HG03045 (cell line): ENCODE measurements around the gene MLPH.

ENCODE experiments used
- ATAC-seq: cut with Tn5 transposase; IDR thresholded peaks from one replicate; pipeline ENCODE4 v1.9.1; 2021; ENCODE audit warnings: mild to moderate bottlenecking, moderate library complexity; ENCODE audit not compliant: unreplicated experiment

MLPH gene

GRCh38 chr2:237515621-237516275 is 28.7 kb downstream of the MLPH start:
- ATAC-seq = no peak

- ATAC-seq = no peak
These were observed 30.1 kb downstream of the MLPH start for GRCh38 chr2:237517163-237517562.

- ATAC-seq = no peak
These were observed 30.9 kb downstream of the MLPH start for GRCh38 chr2:237517990-237518389.

- no peak for ATAC-seq
These were observed 32.6 kb downstream of the MLPH start for GRCh38 chr2:237519506-237520245.

- no peak for ATAC-seq
These were observed 33.2 kb downstream of the MLPH start for GRCh38 chr2:237520290-237520689.

- ATAC-seq = no peak
These were observed 37.6 kb downstream of the MLPH start for GRCh38 chr2:237524631-237525030.

- no peak for ATAC-seq
These were observed 38.6 kb downstream of the MLPH start for GRCh38 chr2:237525559-237526157.

GRCh38 chr2:237527233-237527632 is 40.2 kb downstream of the MLPH start:
- ATAC-seq = no peak

GRCh38 chr2:237527766-237528165 is 40.7 kb downstream of the MLPH start:
- no peak for ATAC-seq

- ATAC-seq = no peak
These were observed 42.7 kb downstream of the MLPH start for GRCh38 chr2:237529452-237530402.

- no peak for ATAC-seq
These were observed 43.7 kb downstream of the MLPH start for GRCh38 chr2:237530472-237531433.

GRCh38 chr2:237532160-237532559 is 45.1 kb downstream of the MLPH start:
- ATAC-seq = no peak

- ATAC-seq = no peak
These were observed 46.7 kb downstream of the MLPH start for GRCh38 chr2:237533668-237534161.

GRCh38 chr2:237534380-237534779 is 47.3 kb downstream of the MLPH start:
- no peak for ATAC-seq

- ATAC-seq = no peak
These were observed 48.5 kb downstream of the MLPH start for GRCh38 chr2:237535385-237536082.

GRCh38 chr2:237536083-237536415 is 49.0 kb downstream of the MLPH start:
- no peak for ATAC-seq

GRCh38 chr2:237536617-237537016 is 49.6 kb downstream of the MLPH start:
- ATAC-seq = no peak

- ATAC-seq = no peak
These were observed 51.1 kb downstream of the MLPH start for GRCh38 chr2:237538001-237538720.

- ATAC-seq = no peak
These were observed 51.9 kb downstream of the MLPH start for GRCh38 chr2:237538901-237539300.
